ENCODE results near the gene RFX3.

RFX3 gene

DNA sequence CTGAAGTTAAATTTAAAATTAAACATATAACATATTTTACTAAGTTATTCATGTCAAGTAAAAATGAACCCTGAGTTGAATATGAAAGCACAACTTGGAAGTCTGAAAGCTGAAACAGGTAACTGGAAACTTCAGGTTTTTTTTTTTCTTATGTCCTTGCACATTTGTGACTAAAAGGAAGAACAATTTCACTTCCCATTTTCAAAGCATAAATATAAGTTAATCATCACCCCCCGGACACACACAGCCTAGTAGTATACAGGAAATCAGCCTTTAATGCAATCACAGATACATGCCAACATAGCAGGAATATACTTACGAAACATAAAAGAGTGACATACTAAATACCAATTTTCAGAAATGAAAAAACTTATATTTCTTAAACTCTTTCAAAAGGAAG is 225.9 kb downstream of the RFX3 start:
- no peak for DNase-seq
- Mint-ChIP-seq H3K27me3 (ENCODE audit: low read depth, poor library complexity) (no peaks in the 10 kb centered on the region), H3K36me3 (ENCODE audit: low read depth) (no peaks in the 10 kb centered on the region), H3K4me1 (no peaks in the 10 kb centered on the region), H3K4me3 (no peak overlapping the region), H3K27ac (no peak overlapping the region), H3K9me3 (no peaks in the 10 kb centered on the region)
- TF ChIP-seq CTCF (IDR thresholded peaks at IDR 0.05): no peak

- no peaks in the 10 kb centered on the region for H3K4me1 Mint-ChIP-seq
- H3K27ac Mint-ChIP-seq: no peak overlapping the region
- TF ChIP-seq CTCF (IDR thresholded peaks at IDR 0.05): no peak
- no peaks in the 10 kb centered on the region for H3K27me3 Mint-ChIP-seq (ENCODE audit: low read depth, poor library complexity)
- H3K36me3 Mint-ChIP-seq (ENCODE audit: low read depth): peaks cover 16% of the 10 kb centered on the region
- H3K4me3 Mint-ChIP-seq: no peak overlapping the region
- DNase-seq: no peak
- no peaks in the 10 kb centered on the region for H3K9me3 Mint-ChIP-seq
Observed at GRCh38 chr9:3296536-3296935, 229.3 kb downstream of the RFX3 start.

DNA sequence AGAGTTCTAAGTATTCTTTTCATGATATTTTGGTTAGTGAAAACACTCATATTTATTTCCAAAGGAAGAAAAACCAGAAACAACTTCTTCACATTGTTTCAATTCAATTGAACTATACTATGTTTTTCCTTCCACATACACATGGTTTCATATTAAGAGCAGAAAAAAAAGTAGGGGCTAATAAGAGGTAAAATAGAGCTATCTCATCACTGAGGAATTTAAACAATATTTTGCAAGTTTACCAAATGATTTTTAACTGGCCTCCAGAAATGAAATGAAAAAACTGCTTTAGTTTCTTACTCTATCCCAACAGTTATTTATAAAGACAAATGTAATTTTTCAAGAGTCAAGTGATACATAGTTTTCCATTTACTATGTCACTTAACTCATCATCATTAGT is 233.5 kb downstream of the RFX3 start:
- no peak overlapping the region for H3K4me3 Mint-ChIP-seq
- no peak for DNase-seq
- no peaks in the 10 kb centered on the region for H3K4me1 Mint-ChIP-seq
- no peaks in the 10 kb centered on the region for H3K9me3 Mint-ChIP-seq
- H3K27ac Mint-ChIP-seq: no peak overlapping the region
- peaks cover 37% of the 10 kb centered on the region for H3K36me3 Mint-ChIP-seq (ENCODE audit: low read depth)
- no peaks in the 10 kb centered on the region for H3K27me3 Mint-ChIP-seq (ENCODE audit: low read depth, poor library complexity)
- no peak for TF ChIP-seq CTCF (IDR thresholded peaks at IDR 0.05)

DNA sequence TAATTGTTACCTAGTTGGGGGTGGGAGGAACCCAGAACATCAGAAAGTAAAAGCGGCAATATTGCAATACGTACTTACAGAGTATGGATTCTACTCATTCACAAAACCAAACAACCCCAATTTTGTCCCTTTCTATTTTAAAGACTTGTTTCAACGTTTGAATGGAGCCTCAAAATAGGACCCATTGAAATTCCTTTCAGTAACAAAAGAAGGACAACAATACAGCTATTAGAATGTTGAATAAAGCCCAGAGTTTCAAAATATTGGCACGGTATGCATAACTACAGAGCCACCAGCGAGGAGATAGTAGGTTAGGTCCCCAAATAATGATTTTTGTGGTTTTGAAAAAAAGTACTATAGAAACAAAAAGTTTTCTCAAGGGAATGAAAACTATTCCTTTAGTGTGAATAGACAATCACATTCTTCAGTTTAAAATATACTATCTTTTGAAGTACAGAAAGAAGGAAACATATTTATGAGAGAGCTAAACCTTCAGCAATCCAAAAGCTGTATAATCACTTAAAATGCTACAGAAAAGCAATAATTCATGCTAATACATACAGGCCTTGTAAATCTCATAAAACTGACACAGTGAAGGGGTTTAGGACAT is 235.5 kb downstream of the RFX3 start:
- no peak overlapping the region for H3K4me3 Mint-ChIP-seq
- peaks cover 43% of the 10 kb centered on the region for H3K36me3 Mint-ChIP-seq (ENCODE audit: low read depth)
- no peak for TF ChIP-seq CTCF (IDR thresholded peaks at IDR 0.05)
- no peaks in the 10 kb centered on the region for H3K9me3 Mint-ChIP-seq
- DNase-seq: no peak
- peaks cover 7% of the 10 kb centered on the region for H3K4me1 Mint-ChIP-seq
- H3K27ac Mint-ChIP-seq: no peak overlapping the region
- no peaks in the 10 kb centered on the region for H3K27me3 Mint-ChIP-seq (ENCODE audit: low read depth, poor library complexity)

DNA sequence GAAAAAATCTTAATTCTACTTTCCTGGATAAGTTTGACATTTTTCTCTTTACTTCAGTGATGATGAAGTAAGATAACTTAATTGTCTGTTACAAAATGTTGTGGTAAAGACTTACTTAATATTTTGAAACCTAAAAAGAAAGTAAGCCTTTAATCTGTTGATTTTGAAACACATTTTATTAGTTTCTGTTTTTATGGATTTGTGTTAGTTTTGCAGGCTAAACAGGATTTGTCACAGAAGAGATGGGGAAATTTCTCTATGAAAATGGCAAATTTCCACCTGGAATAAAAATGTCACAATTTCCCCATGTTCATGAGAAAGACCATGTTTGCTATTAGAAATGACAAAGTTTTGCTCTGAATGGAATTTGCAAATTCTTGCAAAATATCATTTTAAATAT is 237.1 kb downstream of the RFX3 start:
- Mint-ChIP-seq H3K4me1 (peaks cover 7% of the 10 kb centered on the region), H3K9me3 (no peaks in the 10 kb centered on the region), H3K36me3 (ENCODE audit: low read depth) (peaks cover 43% of the 10 kb centered on the region), H3K4me3 (no peak overlapping the region), H3K27me3 (ENCODE audit: low read depth, poor library complexity) (no peaks in the 10 kb centered on the region), H3K27ac (no peak overlapping the region)
- TF ChIP-seq CTCF (IDR thresholded peaks at IDR 0.05): no peak
- no peak for DNase-seq

- Mint-ChIP-seq H3K36me3 (ENCODE audit: low read depth) (peaks cover 33% of the 10 kb centered on the region), H3K27me3 (ENCODE audit: low read depth, poor library complexity) (no peaks in the 10 kb centered on the region), H3K4me1 (peaks cover 7% of the 10 kb centered on the region), H3K27ac (no peak overlapping the region), H3K4me3 (no peak overlapping the region), H3K9me3 (no peaks in the 10 kb centered on the region)
- TF ChIP-seq CTCF (IDR thresholded peaks at IDR 0.05): no peak
- no peak for DNase-seq
Observed at GRCh38 chr9:3285365-3286161, 240.2 kb downstream of the RFX3 start.
